ENCODE measurements around the gene SCFD2.
"Not testable (repeated sequence)": the region's sequence is repeated elsewhere in the genome, so short reads cannot be mapped to it uniquely, and the experiment has no call there.

SCFD2 gene

DNA sequence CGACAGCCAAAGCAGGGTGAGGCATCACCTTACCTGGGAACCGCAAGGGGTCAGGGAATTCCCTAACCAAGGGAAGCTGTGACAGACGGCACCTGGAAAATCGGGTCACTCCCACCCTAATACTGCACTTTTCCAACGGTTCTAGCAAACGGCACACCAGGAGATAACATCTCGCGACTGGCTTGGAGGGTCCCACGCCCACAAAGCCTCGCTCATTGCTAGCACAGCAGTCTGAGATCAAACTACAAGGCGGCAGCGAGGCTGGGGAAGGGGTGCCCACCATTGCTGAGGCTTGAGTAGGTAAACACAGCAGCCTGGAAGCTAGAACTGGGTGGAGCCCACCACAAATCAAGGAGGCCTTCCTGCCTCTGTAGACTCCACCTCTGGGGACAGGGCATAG, 25.7 kb downstream of the SCFD2 start:
- DNase-seq: not testable (repeated sequence)

DNA sequence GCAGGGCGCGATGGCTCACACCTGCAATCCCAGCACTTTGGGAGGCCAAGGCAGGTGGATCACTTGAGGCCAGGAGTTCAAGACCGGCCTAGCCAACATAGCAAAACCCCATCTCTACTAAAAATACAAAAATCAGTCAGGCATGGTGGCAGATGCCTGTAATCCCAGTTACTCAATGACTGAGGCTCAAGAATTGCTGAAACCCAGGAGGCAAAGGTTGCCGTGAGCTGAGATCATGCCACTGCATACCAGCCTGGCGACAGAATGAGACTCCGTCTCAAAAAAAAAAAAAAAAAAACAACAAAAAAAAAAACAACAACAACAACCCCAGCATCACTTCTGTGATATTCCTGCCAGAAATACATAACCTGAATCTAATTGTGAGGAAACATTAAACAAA, 30.9 kb downstream of the SCFD2 start:
- not testable (repeated sequence) for DNase-seq

DNA sequence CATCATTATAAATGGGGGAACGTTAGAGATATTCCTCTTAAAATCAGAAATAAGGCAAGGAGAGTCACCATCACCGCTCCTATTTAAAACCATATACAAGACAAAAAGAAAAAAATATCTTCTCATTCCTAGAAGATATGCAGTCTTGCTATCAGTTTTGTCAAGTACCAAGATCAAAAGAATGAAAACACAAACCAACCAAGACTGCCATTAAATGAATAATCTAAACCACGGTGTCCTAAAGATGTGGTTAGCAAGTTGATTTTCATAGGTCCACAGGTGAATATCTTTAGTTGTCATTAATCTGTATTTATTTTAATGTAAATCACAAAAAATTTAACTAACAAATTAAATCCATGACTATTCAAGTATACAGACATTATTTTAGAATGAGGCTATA, 39.3 kb downstream of the SCFD2 start:
- DNase-seq: no peak

DNA sequence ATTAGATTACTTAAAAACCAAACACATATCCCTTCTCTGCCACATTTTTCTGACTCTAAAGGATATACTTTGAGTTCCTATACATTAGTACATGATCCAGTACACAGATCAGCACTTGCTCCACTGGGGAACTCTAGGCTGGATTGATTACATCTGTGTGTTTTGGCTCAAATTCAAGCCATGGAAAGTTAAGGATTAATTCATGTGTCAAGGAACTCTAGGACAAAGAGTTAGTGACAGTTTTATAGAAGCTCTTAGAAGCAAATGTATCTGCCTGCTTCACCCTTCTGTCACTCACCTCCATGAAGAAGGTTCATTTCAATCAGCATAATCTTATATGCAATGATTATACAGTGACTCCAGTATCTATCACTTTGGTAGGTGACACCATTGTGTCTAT, 43.2 kb downstream of the SCFD2 start:
- no peak for DNase-seq

DNA sequence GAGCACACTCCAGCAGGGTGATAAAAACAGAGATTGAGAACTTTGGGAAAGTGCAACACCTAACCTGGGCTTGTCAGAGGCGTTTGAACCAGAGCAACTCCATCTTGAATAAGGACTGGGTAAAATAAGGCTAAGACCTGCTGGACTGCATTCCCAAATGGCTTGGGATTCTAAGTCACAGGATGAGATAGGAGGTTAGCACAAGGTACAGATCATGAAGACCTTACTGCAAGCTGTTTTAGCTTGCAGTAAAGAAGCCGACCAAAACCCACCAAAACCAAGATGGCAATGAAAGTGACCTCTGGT, 43.9 kb downstream of the SCFD2 start:
- no peak for DNase-seq

DNA sequence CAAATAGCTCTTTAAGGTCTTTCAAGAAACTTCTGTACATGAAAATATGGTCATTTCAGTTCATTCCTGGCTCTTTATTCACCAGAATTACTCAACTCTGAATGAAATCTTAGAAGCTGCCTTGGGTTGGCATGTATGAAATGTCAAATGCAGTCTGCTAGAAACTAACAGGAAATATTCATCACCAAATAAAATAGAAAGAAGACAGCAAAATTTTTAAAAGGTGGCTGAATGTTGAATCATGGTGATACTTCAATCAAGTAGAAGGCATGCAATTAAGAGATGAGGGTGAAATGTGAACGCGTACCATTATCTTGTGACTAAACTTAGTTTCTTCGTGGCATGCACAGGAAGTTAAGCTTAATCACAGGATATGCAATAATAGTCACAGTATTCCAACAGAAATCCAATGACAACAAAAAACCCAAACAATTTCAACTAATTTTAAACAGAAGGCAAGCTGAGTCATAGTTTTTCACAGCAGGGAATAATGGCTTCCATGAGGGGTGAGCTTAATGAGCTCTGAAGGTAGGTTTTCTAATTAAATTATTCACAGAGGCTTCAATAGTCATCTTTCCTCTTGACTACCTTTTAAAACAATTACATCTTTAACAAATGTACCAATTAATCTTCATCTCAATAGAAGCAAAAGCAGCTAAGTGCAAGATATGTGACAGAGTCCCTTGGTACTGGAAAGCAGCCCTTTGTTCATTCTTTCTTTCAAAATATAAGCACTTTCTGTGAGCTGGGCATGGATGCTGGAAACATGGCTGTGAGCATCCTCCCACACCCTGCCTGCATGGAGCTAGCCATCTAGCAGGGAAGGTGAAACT, 44.5 kb downstream of the SCFD2 start:
- peak in 1 of 2 donors; percentile 68 for DNase-seq

DNA sequence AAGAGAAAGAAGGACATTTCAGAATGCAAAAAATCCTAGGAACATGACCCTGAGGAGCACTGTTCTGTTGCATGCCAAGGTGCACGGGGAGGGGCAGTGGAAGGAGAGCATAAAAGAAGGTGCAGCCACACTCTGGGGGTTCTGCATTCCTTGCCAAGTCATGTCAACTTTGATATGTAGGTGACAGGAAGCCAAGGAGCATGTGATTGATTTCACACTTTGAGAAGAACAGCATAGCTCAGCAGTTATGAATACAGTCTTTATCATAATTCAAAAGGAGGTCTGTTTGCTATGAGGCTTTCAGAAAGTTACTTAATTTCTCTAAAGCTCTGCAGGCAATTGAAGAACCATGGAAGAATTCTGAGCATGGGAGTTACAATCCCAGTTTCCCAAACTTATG, 50.6 kb downstream of the SCFD2 start:
- no peak for DNase-seq

DNA sequence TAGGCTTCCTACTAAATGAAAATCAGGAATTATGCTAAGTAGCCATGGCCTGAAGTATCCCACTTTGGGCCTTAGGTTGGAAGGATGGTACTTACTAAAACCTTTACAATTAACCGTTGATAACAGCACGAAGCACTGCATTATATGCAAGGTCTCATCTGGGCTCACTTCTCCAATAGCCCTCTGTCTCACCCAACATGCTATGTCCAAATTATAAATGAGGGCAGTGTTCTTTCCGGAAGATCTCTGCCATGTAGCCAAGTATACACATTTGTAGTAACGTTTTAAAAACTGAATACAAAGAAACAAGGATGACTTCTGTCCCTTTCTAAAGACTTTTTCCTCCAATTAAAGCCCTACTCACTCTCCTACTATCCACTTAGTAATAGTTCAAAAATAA, 51.6 kb downstream of the SCFD2 start:
- DNase-seq: no peak

DNA sequence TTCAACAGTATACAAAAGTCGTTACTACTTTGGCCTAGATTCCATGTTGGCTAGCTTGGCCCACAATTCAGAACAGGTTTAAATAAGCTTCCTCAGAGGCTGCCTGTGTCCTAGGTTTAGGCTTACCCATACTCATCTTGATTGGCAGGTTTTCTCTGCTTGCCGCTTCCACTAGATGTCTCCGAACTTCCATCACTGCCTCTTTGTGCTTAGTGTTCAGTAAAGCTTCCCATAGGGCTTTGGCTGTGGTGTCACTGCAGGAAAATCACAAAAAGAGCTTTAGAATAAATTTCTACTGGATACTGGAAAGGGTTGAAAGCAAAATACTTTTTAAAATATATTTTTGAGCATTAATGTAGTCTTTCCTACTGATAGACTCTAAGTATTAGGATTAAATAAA, 52.4 kb downstream of the SCFD2 start:
- DNase-seq: peak in 1 of 2 donors; percentile 21

DNA sequence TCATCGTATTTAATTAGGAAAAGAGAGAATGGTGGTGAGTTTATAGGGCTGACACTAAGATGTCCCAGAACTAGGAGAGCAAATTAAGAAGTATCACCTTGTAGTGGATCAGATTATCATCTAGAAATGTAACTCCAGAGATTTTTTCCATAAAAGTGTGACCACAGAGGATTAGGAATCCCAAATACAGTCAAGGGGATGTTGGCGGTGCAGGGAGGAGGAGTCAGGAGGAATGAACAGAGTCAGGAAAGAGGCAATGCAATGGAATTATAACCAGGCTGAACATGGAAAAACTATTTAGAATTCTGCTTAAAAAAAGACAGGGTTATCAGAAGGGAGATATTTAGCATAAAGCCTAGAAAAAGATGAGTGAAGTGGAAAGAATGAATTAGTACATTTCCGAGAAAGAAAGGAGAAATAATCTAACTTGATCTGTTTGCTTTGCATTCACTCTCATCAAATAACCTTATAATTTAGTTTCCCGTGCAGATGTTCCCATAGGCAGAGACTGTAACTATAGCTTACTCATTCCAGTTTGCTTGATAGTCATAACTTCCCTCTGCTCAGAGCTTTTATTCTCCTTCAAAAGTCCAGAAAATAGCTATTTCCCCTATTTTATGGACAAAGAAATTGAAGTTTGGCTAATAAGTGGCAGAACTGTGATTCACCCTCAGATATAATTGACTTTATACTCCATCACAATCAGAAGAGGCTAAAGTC, 56.4 kb downstream of the SCFD2 start:
- no peak for DNase-seq

DNA sequence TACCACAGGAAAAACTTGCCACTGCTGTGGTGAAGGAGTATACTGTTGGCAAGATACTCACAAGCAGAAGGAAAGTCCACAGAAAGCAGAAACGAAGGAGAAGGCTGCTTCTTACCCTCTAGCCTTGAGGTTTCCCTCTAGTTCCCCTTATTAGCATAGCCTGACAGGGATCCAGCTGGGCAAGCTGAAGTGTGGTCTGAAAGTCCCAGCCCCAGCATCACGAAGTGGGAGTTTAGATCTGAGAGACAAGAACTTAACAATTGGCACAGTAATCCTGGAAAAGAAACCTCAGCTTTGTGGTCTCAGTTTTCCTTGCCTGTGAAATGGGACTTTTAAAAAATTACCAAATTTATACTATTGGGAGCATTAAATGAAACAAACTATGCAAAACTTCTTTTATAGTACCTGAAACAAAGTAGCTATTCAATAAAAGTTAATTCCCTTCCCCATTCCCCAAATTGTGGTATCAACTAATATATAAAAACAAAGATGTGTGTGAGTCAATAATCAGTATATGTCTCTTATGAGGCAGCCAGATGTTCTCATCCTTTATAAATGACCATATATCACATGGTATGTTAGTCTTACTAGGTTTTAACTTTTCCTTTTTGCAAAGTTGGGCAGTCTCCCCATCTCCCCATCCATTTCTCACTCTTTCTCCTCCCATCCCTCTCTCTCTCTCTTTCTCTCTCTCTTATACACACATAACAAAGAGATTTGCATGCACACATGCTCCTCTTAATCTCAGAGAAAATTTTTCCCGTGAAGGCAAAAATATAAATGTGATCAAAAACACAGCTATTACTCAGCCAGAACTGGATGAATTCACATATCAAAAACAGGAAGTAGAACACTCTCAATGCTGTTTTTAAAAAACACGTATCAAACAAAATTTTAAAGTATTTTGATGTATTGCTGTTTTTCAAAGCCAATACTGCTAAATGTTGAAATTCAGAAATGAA, 57.8 kb downstream of the SCFD2 start:
- peak in 1 of 2 donors; percentile 63 for DNase-seq

DNA sequence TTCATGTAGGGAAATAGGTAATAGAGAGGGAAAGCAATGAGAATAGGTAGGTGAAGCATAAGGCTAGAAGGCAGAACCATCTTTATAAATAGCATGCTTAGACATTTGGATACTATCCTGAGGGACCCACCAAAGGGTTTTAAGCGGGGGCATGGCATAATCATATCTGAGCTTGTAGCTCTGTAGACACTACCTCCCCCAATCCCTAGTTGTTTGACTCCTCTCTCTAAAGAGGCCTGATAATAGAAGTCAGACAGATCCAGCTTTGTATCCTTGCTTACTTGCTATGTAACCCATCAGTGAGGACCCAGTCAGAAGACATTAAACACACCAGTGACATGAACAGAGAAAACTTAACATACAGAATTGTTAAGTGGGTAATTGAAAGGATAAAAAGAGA, 58.7 kb downstream of the SCFD2 start:
- DNase-seq: no peak

DNA sequence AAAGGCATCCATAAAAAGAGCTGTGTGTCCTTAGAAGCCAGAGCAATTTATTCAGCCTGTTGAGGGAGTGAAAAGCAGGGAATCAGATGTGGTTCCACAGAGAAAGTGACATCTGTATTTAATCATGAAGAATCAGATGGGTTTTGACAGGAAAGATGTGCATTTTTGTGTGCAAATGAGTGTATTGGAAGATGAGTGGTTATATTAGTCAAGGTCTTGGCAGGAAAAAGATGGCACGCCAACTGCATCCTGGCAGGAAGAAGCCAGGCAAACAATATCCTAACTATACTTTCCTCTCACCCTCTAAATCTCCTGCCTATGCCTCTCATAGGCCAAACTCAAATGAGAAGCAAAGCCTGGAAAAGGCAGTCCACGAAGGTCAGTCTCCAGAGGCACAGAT, 59.1 kb downstream of the SCFD2 start:
- DNase-seq: no peak

DNA sequence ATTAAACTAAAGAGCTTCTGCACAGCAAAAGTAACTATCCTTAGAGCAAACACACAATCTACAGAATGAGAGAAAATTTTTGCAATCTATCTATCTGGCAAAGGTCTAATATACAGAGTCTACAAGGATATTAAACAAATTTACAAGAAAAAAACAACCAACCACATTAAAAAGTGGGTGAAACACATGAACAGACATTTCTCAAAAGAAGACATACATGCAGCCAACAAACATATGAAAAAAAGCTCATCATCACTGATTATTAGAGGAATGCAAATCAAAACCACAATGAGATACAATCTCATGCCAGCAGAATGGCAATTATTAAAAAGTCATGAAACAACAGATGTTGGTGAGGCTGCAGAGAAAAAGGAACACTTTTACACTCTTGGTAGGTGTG, 73.7 kb downstream of the SCFD2 start:
- not testable (repeated sequence) for DNase-seq

DNA sequence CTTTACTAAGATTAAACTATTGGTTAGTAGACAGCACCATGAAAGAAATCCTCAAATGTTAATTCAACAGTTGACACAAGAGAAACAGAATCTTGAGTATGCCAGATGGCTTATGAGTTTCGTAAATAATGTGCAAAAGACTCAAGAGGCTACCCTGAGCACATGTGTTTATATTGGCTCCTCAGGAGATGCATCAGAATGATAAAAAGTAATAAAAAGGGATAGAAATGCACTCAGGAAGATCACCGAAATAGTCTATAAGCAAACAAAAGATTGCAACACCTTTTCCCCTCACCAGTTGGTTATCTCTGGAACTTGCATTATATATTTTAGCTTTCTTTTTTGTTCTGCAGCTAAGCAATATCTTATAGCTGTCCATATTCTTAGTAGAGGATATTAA, 84.4 kb downstream of the SCFD2 start:
- no peak for DNase-seq

DNA sequence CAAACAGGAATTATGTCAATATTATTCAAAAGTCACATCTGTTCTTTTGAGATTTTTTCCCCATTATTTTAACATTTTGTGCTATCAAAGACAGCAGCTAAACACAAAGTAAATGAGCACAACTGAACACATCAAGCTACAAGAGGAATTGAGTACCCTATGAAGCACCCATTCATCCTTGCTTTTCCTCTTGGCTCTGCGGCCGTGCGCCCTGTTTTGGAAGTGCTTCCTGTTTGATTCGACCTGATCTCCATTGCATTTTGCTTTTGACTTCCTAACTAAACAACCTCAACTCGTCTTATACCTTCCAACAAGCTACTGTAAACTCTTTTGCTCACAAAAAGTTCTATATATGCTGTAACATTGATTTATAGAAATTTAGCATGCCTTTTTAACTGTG, 85.0 kb downstream of the SCFD2 start:
- DNase-seq: no peak

DNA sequence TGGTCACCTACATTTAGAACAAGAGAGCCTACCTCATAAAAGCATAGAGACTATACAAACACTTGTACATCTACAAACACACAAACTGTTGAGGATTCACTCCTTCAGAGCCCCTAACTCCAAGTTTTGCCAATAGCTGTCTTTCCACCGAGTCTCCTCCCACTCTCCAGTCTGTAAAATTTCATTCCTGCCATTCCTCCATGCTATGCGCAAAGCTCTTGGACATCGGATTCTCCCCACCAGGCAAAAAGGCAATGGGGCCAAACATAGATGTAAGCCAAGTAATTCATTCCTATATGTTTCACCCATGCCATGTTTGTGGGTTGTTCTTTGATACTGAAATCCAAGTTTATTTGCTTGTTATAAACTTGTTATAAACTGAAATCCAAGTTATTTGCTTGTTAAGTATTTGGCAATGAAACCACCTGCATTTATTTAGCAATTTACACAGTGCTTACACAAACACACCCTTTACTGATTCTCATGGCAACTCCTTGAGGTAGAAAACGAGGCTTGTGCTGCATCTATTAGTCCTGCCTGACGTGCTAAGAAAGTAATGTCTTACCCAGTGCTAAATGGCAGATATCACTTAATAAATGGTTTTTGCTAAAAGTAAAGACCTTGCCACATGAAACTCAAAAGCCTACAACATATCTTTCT, 91.1 kb downstream of the SCFD2 start:
- DNase-seq: no peak

DNA sequence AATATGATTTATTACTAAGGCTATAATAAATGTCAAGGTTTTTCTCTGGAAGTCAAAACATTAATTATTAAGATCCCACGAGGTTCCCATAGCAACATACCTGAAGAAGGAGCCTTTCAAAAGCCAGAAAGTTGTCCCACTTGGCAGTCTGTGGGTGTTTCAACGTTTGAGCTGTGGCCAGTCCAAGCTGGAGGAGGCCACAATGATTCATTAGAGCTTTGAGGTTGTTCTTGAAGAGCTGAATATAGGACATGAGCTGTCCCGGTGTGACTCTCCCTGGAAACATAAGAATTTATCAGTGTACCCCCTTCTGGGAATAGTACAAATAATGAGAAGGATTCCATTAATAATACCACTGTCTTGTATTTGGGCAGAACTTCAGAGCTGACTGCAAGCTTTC, 92.1 kb downstream of the SCFD2 start:
- DNase-seq: no peak

DNA sequence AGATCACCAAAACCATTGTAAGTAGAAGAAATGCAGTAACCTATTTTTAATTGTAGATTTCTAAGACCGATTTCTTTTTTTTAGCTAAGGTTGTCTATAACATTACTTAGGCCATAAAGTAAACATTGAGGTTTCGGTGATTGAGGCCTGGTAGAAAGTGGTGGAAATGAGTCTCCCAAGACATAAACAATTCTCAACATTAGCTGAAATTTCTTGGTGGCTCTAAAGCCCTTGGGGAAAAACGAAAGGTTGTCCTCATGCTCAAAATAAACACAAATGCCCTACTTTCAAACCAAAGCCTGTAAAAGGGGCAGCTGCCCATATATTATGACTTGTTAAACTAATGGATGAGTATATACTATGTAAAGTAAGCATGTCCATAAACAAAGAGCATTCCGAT, 98.8 kb downstream of the SCFD2 start:
- no peak for DNase-seq

DNA sequence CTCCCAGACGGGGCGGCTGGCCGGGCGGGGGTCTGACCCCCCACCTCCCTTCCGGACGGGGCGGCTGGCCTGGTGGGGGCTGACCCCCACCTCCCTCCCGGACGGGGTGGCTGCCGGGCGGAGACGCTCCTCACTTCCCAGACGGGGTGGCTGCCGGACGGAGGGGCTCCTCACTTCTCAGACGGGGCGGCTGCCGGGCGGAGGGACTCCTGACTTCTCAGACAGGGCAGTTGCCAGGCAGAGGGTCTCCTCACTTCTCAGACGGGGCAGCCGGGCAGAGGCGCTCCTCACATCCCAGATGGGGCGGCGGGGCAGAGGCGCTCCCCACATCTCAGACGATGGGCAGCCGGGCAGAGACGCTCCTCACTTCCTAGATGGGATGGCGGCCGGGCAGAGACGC, 109.9 kb downstream of the SCFD2 start:
- DNase-seq: not testable (repeated sequence)

DNA sequence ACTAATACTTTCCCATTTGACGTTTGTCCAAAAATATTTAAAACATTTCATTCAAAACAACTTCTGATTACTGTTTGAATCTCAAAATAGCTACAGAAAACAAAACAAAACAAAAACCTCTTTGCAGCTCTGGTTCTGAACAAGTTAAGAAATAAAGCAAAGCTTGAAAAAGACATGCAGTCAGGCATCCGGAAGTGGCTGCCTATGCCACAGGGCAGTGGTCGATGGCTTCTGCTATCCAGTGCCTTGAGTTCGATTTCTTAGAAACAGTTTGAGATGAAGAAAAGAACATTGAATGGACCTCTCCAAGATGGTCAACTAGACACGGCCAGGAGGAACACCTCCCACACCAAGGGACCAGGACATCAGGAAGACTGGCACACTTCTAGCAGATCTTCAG, 125.3 kb downstream of the SCFD2 start:
- no peak for DNase-seq

DNA sequence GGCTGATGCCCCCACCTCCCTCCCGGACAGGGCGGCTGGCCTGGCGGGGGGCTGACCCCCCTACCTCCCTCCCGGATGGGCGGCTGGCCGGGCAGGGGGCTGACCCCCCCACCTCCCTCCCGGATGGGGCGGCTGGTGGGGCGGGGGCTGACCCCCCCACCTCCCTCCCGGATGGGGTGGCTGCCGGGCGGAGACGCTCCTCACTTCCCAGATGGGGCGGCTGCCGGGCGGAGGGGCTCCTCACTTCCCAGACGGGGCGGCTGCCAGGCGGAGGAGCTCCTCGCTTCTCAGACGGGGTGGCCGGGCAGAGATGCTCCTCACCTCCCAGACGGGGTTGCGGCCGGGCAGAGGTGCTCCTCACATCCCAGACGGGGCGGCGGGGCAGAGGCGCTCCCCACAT, 127.5 kb downstream of the SCFD2 start:
- not testable (repeated sequence) for DNase-seq

DNA sequence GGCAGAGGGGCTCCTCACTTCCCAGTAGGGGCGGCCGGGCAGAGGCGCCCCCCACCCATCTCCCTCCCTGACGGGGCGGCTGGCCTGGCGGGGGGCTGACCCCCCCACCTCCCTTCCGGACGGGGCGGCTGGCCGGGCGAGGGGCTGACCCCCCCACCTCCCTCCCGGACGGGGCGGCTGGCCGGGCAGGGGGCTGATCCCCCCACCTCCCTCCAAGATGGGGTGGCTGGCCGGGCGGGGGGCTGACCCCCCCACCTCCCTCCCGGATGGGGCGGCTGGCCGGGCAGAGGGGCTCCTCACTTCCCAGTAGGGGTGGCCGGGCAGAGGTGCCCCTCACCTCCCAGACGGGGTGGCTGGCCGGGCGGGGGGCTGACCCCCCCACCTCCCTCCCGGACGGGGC, 128.1 kb downstream of the SCFD2 start:
- not testable (repeated sequence) for DNase-seq
